ENCODE results near the gene MEF2D.

DNA sequence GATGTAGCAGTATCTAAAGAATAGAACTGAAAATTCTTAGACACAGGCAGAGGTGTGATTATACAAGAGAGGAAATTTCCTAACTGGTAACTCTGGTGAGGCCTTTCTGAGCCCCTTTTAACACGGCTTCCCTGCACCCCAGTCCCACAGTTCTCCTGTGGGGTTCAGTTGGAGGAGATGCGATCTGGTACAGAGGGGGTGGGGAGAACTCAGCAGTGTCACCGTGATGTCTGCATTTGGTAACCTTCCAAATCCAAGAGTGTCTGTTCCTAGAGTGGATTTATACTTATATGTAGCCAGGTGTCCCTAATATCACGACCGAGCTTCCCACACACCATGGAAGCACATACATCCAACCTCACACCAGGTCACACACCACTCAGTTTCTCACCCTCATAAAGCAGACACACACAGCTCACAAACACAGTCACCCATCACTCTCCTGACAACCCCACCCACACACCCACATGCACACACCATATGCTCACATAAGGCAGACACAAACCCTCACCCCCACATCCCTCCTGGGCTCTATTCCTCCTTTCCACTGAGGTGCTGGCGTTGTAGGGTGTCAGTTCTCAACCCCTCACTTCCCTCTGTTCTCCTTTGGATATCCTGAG is 83.1 kb downstream of the MEF2D start:
- TF ChIP-seq EZH2 (IDR thresholded peaks at IDR 0.05; ENCODE audit: insufficient read depth, poor library complexity, severe bottlenecking), result no peak
- TF ChIP-seq EZH2phosphoT487 (IDR thresholded peaks at IDR 0.05; ENCODE audit: insufficient read depth, low read depth), result no peak
